Ureter (tissue), 1 donor: ENCODE data around the gene SPRED1. TPM values are rescaled to one million over a fixed set of nuclear protein-coding genes. Genes with fewer than 3 reads are reported as not detected.

Experiments
- DNase-seq: peaks from one replicate; pipeline ENCODE4 v3.0.0-alpha.2; 2020; ENCODE audit warnings: low spot score
- total RNA-seq: library from RNA; stranded (reverse); gene quantifications from one replicate; pipeline ENCODE4 v1.2.4, GENCODE V29; 2023
- donor health status: DM: yes; HTN: yes; CAD: no.

SPRED1 gene
- 22.5 TPM for total RNA-seq

DNA sequence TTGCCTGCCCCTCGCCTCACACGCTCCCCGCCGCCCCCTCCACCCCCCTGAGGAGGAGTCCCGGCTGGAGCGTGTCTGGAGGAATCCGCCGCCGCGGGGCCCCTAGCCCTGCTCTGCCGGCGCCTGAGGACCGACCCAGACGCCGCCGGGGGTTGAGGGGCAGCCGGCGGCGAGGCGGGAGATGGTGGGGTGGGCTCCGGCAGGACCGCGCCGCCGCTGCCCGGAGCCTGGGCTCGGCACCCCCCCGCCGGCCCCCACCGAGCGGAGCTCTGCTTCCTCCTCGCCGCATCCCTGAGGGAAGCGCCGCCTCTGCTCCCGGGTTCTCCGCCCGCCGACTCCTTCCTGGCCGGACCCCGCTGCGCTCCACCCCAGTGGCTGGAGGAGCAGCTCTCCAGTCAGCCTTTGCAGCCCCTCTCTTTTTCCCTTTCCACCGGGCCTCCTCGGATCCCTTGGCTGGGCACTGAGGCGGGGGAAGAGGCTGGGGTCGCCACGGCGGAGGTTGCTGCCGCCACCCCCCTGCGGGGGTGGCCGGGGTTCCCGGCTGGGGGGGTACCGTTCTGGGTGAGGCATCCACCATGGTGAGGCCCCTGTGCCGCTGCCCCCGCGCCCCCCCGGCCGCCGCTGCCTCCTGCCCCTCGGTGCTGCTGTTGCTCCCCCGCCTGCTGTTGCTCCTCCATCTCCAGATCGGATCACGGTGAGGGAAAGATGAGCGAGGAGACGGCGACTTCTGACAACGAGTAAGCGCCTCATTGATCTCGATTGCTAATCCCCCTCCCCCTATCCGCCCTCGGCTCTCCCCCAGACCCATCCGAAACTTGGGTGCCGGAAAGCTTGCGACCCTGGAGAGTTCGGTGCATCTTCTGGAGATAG is at the start of gene SPRED1:
Gene SPRED1 (plus strand): TSS at position 356 of the 870 bp plus-strand sequence. CDS start 350 bp downstream, at position 706.
- DNase-seq = peak; percentile 77

DNA sequence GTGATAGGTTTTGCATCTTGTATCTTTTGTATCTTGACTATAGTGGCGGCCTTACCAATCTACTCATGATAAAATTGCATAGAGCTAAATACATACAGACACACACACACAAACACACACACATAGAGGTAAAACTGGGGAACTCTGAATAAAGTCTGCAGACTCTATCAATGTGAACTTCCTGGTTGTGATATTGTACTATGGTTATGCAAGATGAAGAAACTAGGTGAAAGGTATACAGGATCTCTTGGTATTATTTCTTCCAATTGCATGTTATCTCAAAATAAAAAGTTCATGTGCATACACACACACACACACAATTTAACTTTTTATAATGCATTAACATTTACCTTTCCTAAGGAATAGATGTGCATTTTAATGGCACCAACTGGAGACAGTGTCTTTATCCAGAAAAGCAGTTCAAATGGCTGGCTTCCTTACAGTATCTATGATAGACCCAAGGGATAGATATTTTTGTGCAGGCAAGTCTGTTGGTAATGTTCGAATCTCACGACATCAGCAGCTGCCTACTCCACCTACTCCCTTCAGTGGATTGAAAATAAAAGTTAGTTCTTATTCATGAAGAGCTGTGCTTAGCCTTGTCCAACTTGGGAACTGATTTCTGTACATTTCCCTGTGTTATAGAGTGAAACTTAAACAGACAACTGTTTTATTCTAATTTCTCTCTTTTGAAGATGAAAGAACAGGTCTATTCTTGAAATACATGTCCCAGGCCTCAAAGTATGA is 46.9 kb upstream of the SPRED1 start:
- DNase-seq = no peak

DNA sequence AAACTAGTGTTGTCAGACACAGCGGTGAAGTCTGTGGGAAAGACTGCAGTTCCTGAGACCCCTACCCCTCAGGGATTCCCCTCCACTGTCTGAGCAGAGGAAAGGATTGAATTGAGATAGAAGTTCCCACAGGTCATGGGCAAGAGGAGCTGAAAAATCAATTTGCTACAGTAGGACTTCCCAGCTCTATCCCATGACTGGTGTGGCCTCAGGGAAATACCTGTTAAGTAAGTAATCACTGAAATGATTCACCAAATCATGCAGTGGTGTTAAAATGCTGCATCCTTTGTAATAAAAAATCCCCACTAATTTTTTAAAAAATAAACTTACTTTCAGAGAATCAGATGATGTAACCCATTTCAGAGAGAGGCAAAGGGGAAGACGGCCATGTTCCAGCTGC is 45.0 kb upstream of the SPRED1 start:
- DNase-seq = no peak

DNA sequence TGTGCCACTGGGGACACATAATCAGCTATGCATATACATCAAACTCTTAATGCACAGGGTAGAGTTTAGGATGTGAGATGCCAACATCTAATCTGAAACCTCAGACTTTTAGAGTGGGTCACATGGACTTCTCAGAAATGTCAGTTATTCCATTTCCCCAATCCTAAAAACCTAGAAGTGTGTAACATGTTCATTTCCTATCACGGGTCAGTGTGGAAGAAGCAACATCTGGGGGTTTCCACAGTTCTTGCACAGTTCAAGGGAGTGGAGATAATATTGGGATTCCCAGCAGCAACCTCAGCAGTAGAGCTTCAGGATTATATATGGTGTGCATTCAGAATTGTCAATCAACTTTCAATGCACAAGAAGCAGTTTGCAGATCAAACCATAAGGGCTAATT is 44.4 kb upstream of the SPRED1 start:
- DNase-seq = no peak

DNA sequence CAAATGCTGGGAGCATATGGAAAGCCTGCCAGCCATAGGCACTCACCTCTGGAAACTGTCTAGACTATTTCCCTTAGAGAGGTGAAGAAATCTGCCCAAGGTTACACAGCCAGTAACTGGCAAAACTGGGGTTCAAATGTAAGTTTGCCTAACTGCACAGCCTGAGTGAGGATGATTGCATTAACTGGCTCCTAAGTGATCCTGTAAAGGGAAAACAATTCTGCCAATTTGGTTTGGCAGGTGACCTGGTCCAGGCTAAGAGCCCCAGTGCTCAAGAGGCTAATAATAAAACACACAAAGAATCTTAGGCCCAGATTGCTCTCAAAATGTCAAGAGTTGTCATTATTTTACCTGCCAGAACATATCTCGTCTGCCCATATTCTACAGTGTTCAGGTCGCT is 43.9 kb upstream of the SPRED1 start:
- no peak for DNase-seq

DNA sequence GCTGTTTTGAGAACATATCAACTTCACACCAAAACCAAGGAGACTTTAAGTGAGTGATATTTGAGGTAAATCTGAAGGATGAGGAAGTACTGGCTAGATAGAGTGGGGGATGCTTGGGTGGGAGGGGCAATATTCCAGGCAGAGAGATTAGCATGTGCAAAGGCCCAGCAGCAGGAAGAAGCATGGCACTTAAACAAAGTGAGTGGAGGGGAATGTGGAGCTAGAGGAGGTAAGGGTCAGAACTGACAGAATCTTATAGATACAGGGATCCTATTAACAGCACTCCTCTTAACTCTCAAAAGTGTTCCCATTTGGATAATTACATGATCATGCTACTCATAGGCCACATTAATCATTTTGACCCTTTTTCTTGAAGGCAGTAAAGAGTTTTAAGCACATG is 41.4 kb upstream of the SPRED1 start:
- no peak for DNase-seq

DNA sequence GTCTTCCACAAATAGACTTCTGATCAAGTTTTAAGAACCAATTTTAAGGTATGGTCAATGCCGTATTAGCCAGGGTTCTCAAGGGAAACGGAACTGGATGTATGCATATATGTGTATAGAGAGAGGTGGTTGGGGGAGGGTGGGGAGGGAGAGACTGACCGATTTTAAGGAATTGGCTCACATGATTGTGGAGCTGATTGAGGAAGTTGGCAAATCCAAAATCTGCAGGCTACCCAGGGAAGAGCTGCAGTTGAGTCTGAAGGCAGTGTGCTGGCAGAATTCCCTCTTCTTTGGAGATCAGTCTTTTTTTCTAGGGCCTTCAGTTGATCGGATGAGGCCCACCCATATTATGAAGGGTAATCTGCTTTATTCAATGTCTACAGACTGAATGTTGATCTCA is 40.8 kb upstream of the SPRED1 start:
- no peak for DNase-seq

DNA sequence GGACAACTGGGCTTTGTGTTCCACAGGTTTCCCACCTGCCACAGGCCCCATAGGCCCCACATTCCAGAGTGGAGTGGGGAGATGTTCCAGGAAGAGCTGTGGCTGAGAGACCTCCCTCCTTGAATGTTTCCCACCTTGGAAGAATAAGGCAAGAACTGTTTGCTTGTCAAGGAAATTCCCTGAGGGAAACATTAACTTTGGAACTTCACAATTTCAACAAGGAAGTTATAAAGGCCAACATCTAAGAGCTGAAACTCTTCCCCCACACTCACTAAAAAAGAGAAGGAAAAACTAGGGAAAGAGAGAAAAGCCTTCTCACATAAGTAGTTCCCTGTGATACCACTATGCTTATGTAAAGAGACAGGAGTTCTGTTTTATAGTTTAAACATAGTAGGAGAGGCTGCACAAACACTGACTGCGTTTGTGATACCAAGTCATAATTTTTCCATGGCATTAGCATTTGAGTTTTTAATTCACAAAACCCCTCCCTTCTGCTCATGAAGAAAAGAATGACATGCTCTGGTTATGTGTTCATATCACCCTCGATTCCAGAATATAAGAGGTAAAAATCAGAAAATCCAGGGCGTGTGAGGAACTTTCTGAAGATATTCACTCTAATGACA is 39.8 kb upstream of the SPRED1 start:
- no peak for DNase-seq

DNA sequence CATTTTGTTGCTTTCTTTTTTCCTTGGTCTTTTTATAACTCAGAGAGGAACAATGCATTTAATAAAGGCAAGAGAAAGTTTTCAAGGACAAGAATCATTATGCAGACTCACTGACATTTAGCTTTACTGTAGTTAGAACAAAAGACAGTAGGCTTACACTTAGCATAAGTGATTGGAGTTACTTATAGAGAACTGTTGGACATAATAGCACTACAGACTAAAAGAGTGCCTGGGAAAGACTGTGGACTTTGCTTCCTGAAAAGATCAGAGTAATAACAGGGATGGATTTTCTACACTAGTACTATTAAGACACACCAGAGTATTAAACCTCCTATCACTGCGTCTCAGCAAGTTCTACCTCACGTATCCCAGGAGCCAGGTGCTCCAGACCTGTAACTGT is 39.3 kb upstream of the SPRED1 start:
- DNase-seq = no peak

DNA sequence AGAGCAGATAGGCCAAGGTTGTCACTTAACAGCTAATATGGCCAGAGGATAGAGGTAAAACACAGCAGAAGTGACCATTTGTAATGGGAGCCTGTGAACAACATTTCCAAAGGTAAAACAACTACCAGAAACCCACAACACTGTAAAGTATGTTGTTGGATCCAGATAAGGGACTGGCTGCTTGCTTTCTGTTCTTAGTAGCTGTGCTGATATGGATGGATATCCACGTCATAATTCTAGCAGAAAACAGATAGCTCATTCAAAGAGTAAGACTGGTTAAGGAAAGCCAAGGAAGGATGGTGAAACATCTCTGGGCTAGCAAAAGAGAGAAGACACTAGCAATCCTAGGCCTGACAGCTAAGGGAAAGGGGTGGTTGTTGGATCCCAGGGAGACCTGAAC is 36.9 kb upstream of the SPRED1 start:
- no peak for DNase-seq

DNA sequence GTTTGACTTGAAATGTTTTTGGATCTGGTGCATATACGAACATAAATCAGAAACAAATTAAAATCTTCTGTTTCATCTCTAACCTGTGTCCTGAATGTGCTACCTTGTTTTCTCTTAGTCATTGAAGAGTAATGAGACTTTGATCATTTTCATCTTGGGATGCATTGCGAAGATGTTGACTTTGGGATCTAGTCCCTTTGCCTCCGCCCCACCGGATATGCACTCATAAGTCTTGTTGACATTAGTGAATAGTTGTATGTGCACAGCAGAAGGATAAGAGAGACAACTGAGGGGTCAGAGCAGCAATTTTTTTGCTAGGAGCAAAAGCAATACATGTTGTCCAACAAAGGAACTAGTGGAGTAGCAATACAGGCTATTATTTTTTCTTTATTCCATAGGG is 35.9 kb upstream of the SPRED1 start:
- no peak for DNase-seq

DNA sequence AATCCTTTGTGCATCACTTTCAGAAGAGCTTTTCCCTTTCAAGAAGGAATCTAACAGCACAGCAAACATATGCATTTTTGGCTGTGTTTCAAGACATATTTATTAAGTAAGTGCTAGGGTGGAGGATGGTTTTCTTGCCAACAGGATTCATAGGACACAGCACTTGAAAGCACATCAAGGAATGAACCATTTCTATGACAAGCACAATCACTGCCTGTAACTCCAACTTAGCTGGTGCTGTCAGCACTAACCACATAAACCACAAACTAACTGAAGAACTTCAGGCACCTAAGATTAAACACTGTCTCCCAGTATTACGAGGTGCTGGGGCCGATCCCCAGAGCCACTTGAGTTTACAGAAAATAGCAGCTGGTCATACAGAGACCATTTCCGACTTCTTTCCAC is 35.4 kb upstream of the SPRED1 start:
- no peak for DNase-seq

DNA sequence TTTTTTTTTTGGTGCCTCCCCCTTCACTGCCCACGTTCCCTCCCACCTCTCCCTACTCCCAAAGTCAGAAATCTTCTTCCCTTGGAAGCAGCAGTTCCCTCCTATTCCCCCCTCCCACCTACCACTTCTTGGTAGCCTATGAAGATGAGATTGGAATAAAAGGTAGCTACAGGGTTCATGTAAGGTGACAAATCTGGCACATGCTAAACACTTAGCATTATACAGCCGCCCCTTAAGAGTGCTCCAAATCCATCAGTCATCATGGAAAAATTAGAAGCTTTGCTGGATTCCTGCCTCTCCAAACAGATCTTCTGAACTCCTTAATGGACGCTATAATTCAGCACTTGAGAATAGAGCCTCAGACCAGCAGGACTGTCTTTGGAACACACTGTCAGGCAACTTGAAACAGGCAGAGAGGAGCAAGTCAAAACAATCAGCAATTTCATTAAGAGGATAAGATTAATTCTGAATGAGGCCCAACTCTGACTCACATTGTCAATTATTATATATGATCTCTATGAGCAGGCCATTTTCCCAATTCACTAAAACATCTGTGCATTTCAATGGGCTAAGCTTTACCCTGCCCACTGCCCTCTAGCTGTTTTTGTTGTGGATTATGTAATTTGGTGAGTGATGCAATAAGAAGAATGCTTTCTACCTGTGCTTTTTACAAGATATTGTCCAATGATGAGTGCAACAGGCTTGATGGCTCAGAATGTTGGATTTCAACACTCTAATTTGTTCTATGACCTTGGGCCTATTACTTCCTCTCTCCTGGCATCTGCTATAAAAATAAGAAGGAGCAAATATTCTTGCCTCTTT is 34.6 kb upstream of the SPRED1 start:
- DNase-seq = no peak

DNA sequence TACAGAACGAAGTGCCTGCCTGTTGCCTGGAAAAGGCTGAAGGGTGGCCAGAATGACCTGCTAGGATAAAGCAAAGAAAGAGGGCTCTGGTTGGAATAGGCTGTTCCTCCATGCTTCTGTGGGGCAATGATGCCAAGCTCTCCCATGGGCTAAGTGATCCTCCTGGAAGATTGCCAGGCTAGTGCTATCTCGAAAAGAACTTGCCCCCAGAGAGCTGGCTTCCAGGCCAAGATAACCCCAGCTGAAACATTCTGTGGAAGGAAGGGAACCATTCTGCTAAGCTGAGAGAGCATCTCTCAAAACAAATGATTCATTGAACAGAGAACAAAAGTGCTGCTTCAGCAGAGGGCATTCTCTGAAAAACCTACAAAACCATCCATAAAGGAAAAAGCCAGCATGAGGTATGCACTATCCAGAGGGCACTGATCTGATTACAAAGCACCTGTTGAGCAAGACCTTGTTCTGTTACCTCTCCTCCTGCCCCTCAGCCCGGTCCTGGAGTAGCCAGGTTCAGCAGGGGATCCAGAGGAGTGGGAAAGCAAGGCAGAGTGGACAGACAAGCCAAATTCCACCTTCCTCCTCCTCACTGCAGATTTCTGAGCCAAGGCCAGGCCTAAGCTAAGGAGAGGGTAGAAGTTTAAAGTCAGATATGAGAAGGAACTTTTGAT is 31.9 kb upstream of the SPRED1 start:
- no peak for DNase-seq

DNA sequence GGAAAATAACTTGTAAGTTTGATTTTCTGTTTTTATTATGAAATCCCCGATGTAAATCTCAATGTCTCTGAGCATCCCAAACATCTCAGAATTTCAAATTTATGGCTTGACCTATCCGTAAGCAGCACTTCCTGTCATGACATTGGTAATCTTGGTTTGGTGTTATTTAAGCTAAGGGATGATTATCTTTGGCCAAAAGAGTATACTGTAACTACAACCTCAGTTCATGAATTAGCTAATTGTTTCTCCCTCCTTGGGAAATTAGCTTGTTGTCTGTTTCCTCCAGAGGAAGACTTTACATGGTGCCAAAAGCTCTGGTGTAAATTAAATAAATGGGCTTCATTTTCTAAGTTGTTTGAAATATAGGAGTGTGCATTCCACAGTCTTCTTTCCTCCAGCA is 28.1 kb upstream of the SPRED1 start:
- no peak for DNase-seq

DNA sequence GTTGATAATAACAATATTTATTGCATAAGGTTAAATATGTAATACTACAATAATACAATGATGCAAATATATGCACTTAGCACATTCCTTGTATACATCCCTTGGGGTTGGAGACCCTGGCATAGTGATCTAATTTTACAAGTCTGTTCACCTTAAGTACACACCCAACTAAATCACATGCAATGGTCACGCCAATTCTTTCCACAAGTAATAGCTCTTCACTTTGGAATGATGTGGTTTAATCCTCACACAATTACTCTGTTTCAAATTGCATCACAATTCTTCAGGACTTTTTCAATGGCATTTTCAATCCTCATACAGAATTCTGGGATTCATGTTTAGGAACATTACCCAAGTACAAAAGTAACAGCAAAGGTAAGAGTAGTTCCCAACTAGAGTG is 27.3 kb upstream of the SPRED1 start:
- DNase-seq = no peak

DNA sequence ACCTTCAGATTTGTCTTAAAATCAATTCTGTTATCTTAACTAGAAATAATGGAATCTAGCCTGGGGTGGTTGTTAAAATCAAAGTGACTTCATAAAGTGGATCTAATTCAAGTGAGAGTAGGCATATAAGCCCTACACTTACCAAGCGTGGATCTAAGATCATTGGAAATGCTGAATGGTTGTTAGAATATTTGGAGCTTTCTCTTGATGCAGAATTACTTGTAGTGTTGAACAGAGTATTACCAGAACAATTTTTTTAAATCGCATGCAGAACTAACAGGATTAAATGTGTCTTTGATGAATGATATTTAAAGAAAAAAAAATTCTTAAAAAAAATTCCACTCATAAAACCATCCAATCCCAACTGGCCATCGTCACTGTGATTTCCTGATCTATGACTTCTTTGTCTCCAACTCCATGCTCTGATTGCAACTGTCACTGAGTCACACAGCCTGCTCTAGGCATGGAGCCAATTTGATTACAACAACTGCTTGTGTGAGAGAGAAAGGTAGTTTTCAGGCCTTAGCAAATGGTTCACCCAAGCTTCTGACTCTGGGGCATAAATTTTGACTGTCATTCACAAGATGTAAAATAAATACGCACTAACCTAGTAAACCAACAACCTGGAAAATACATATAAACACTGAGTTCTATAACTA is 25.9 kb upstream of the SPRED1 start:
- DNase-seq = peak; percentile 56

DNA sequence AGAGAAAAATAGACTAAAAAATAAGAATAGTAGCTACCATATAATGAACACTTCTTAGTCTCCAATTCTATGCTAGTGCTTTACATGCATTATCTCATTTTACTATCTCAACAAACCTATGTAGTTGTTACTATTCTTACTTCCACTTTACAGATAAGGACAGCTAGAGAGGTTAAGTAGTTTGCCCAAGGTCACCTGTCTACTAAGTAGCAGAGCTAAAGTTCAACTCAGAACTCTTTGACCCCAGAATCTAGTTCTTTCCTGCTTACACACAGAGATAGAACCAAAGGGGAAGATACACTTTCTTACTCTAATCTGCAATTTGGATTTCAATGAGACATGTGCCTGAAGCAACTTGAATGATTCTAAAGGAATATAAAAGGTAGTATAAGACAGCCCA is 24.7 kb upstream of the SPRED1 start:
- DNase-seq = no peak

DNA sequence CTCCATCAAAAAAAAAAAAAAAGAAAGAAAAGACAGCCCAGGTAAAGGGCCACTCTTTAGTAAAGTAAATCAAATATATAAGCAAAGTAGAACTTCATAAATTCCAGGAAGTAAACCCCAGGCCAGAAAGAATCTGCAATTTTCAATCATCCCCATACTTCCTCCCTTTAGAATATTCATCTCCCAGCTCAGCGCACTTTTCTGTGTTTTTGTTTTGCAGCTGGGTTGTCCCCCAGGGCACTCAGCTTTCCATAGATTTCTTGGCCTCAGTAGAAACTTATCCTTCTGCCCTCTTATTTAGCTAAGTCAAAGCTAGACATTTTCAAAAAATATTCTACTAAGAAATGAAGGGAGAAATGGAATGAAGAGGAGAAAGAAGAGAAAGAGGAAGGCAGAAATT is 24.0 kb upstream of the SPRED1 start:
- no peak for DNase-seq

DNA sequence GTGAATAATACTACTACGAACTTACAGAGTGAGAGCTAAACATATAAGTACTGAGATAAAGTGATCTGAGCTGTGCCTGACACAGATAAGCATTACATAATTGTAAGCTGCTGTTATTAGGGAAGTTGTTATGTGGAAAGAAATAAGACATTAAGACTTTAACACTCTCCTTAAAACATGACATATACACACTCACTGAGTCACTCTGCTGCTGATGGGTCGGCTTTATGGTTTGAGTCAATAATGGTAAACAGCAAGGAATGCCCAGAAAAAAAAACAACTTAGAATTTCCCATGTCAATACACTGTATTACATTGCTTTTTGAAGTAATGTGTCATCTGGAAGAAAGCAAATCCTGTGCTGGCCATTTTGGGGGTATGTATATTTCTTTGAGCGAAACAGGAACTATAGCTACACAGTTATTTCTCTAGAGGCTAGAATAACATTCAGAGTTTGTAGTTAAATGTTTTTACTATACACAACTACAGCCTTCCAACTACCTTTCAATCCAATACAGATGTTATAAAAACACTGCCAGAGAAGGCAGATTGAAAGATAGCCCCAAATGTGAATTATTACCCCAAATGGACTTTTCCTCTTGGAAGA is 22.8 kb upstream of the SPRED1 start:
- DNase-seq = no peak
